CD4-positive, alpha-beta T cell treated with Interleukin-4 for 4 hours (primary cell): ENCODE measurements around the gene HIPK1.

Source experiments
- DNase-seq: peaks from one replicate; pipeline ENCODE4 v3.0.0-alpha.2; 2020

Gene HIPK1

GRCh38 chr1:113928941-113929749 lies at the start of gene HIPK1:
Gene HIPK1, plus strand, starts transcription at chr1:113929324.
- DNase-seq: peak; percentile 92

GRCh38 chr1:113879739-113880038 lies 49.4 kb upstream of the HIPK1 start:
- DNase-seq: no peak

- DNase-seq: no peak
Measured at GRCh38 chr1:113881661-113882060, 47.5 kb upstream of the HIPK1 start.

GRCh38 chr1:113886417-113887401 lies 42.4 kb upstream of the HIPK1 start:
- no peak for DNase-seq

GRCh38 chr1:113887402-113888175 lies 41.5 kb upstream of the HIPK1 start, which contains the start of gene BCL2L15:
Gene BCL2L15, minus strand, starts transcription at chr1:113887581. Its CDS starts 206 bp downstream, at chr1:113887375.
- DNase-seq: no peak

- no peak for DNase-seq
Measured at GRCh38 chr1:113890816-113891215, 38.3 kb upstream of the HIPK1 start.

GRCh38 chr1:113891631-113892220 lies 37.4 kb upstream of the HIPK1 start:
- DNase-seq: no peak

- DNase-seq: no peak
Measured at GRCh38 chr1:113893267-113893666, 35.9 kb upstream of the HIPK1 start.

GRCh38 chr1:113895098-113895497 lies 34.0 kb upstream of the HIPK1 start:
- no peak for DNase-seq

- no peak for DNase-seq
Measured at GRCh38 chr1:113895961-113896360, 33.2 kb upstream of the HIPK1 start.

GRCh38 chr1:113898241-113898814 lies 30.8 kb upstream of the HIPK1 start:
- no peak for DNase-seq

- no peak for DNase-seq
Measured at GRCh38 chr1:113899111-113899510, 30.0 kb upstream of the HIPK1 start.

GRCh38 chr1:113901191-113901590 lies 27.9 kb upstream of the HIPK1 start:
- DNase-seq: peak; percentile 22

GRCh38 chr1:113903501-113904292 lies 25.4 kb upstream of the HIPK1 start:
- peak; percentile 18 for DNase-seq

- DNase-seq: no peak
Measured at GRCh38 chr1:113904293-113904673, 24.8 kb upstream of the HIPK1 start.

GRCh38 chr1:113904674-113905434 lies 24.3 kb upstream of the HIPK1 start, which contains the start of the genes AP4B1 and DCLRE1B:
Gene AP4B1, minus strand, starts transcription at chr1:113904799. Its CDS starts 82 bp downstream, at chr1:113904717.
Gene DCLRE1B, plus strand, starts transcription at chr1:113905326. Its CDS starts 261 bp downstream, at chr1:113905587.
- peak; percentile 99 for DNase-seq

- DNase-seq: peak; percentile 5
Measured at GRCh38 chr1:113905435-113905861, 23.7 kb upstream of the HIPK1 start.

- no peak for DNase-seq
Measured at GRCh38 chr1:113912594-113913311, 16.4 kb upstream of the HIPK1 start.

- no peak for DNase-seq
Measured at GRCh38 chr1:113913312-113913668, 15.8 kb upstream of the HIPK1 start.
